Islet of Langerhans (tissue), 1 donor: Measurements from ENCODE around the gene C13orf46.

ENCODE experiments used
- FAIRE-seq: peaks from one replicate; lab custom pipeline; 2011; peaks lifted over from hg19 to GRCh38; lab: Jason Lieb, UNC

The C13orf46 gene

GRCh38 chr13:113970810-113971470, 2.9 kb downstream of the C13orf46 start:
- no peak for FAIRE-seq

- FAIRE-seq: no peak
Measured at GRCh38 chr13:113969973-113970611, 3.8 kb downstream of the C13orf46 start.

- FAIRE-seq: no peak
Measured at GRCh38 chr13:113969311-113969972, 4.4 kb downstream of the C13orf46 start.

GRCh38 chr13:113968463-113969310, 5.2 kb downstream of the C13orf46 start:
- no peak for FAIRE-seq

GRCh38 chr13:113967729-113968462, 6.0 kb downstream of the C13orf46 start:
- no peak for FAIRE-seq

- FAIRE-seq: no peak
Measured at GRCh38 chr13:113967206-113967720, 6.6 kb downstream of the C13orf46 start.

GRCh38 chr13:113965968-113966884, 7.7 kb downstream of the C13orf46 start:
- no peak for FAIRE-seq

GRCh38 chr13:113965383-113965874, 8.4 kb downstream of the C13orf46 start:
- no peak for FAIRE-seq

- no peak for FAIRE-seq
Measured at GRCh38 chr13:113964251-113964995, 9.5 kb downstream of the C13orf46 start.

- FAIRE-seq: no peak
Measured at GRCh38 chr13:113963376-113963775, 10.5 kb downstream of the C13orf46 start.

- FAIRE-seq: no peak
Measured at GRCh38 chr13:113962975-113963374, 10.9 kb downstream of the C13orf46 start.

- no peak for FAIRE-seq
Measured at GRCh38 chr13:113962386-113962785, 11.5 kb downstream of the C13orf46 start.

- no peak for FAIRE-seq
Measured at GRCh38 chr13:113960276-113960948, 13.5 kb downstream of the C13orf46 start.

GRCh38 chr13:113959198-113959597, 14.7 kb downstream of the C13orf46 start:
- no peak for FAIRE-seq

- no peak for FAIRE-seq
Measured at GRCh38 chr13:113958373-113958772, 15.5 kb downstream of the C13orf46 start.

GRCh38 chr13:113956571-113956970, 17.3 kb downstream of the C13orf46 start:
- no peak for FAIRE-seq

- FAIRE-seq: no peak
Measured at GRCh38 chr13:113955691-113956090, 18.2 kb downstream of the C13orf46 start.

- FAIRE-seq: no peak
Measured at GRCh38 chr13:113955235-113955634, 18.6 kb downstream of the C13orf46 start.
